ENCODE data around the gene LSM14A. TPM values are rescaled to one million over a fixed set of nuclear protein-coding genes. Genes with fewer than 3 reads are reported as not detected.

Gene LSM14A
- total RNA-seq, 4 donors from 2014 or later, result 94.4 to 172 (median 130) TPM

DNA sequence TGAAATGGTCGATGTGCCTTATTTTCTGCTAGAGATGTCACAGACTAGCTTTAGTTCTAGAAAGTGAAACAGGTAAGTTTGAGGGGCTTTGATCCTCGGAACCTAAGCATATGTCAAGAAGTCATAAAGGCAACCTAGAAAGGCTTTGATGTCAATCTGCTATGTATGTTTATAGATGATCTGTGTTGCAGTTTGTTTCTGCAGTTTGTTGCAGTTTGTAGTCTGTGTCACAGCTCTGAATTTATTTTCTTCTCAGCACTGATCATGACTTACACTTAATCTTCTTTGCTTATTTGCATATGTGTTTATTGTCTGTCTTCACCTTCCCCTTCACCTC lies 5.9 kb downstream of the LSM14A start:
- Histone ChIP-seq H3K9me3 (no peaks in the 10 kb centered on the region), H3K27ac (replicated peaks in 1 of 4) (peak overlapping the region in 1 of 4 donors; percentile 2), H3K36me3 (peaks cover 0 to 5% (median 0%) of the 10 kb centered on the region in 4 donors), H3K4me1 (peaks cover 84 to 98% (median 95%) of the 10 kb centered on the region in 4 donors), H3K4me3 (no peak overlapping the region), H3K27me3 (no peaks in the 10 kb centered on the region)
- DNase-seq (ENCODE audit: extremely low spot score), result no peak
- intact Hi-C loops (cut with DNase I), result no loop called here
- TF ChIP-seq POLR2A (IDR thresholded peaks at IDR 0.05; ENCODE audit: low read depth), result no peak
- no peak for TF ChIP-seq EP300 (IDR thresholded peaks at IDR 0.05)
- no peak for TF ChIP-seq CTCF (IDR thresholded peaks at IDR 0.05)
- no peak for TF ChIP-seq POLR2AphosphoS5 (IDR thresholded peaks at IDR 0.05)
- 65% methylated on average over 2 of the region's 2 CpGs for WGBS

DNA sequence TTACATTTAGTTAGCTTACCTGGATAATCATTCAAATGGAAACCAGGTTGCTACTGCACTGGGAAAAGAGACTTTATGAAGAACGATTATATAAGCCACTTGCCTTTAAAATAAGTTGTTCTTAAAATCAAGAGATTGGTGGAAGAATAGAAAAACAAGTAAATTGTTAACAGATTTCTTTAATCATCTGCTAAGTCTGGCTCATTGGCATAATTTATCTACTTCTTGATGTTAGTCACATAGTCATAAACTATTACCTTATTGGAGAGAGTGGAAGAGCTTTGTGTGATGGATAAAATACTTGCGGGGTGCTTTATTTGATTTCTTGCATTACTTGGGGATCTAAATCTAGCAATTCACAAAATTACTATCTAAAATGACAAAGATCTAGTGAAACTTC lies 6.8 kb downstream of the LSM14A start:
- WGBS, result 41% methylated on average over 2 of the region's 2 CpGs
- intact Hi-C loops (cut with DNase I), result no loop called here
- Histone ChIP-seq H3K4me3 (no peak overlapping the region), H3K36me3 (peaks cover 0 to 5% (median 0%) of the 10 kb centered on the region in 4 donors), H3K27ac (replicated peaks in 1 of 4) (peak overlapping the region in 3 of 4 donors; percentile 19 to 38 (median 33)), H3K27me3 (no peaks in the 10 kb centered on the region), H3K4me1 (peaks cover 82 to 98% (median 95%) of the 10 kb centered on the region in 4 donors), H3K9me3 (no peaks in the 10 kb centered on the region)
- DNase-seq (ENCODE audit: extremely low spot score), result no peak
- no peak for TF ChIP-seq EP300 (IDR thresholded peaks at IDR 0.05)
- no peak for TF ChIP-seq POLR2A (IDR thresholded peaks at IDR 0.05; ENCODE audit: low read depth)
- TF ChIP-seq CTCF (IDR thresholded peaks at IDR 0.05), result no peak
- no peak for TF ChIP-seq POLR2AphosphoS5 (IDR thresholded peaks at IDR 0.05)

DNA sequence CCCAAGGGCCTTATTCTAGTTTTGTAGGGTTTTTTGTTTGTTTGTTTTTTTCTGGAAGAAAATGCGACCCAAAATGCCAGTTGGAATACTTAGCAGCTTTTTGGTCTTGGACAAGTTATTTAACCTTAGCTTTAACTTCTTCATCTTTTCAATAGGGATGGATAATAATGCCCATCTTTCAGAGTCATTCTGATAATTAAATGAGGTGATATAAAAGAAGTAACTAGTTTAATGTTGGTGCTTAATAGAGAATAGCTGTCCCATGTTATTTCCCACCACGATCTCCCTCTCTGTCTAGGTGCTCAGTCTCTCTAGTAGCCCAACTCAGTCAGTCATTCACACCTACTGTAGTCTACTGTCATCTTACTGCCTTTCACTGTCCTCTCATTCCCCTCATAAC lies 8.0 kb downstream of the LSM14A start:
- H3K27ac ChIP-seq (replicated peaks in 1 of 4), result peak overlapping the region in 2 of 4 donors; percentile 19 to 33
- no peaks in the 10 kb centered on the region for H3K9me3 ChIP-seq
- DNase-seq (ENCODE audit: extremely low spot score), result no peak
- intact Hi-C loops (cut with DNase I), result no loop called here
- no peak overlapping the region for H3K4me3 ChIP-seq
- peaks cover 0 to 5% (median 0%) of the 10 kb centered on the region in 4 donors for H3K36me3 ChIP-seq
- H3K4me1 ChIP-seq, result peaks cover 80 to 98% (median 95%) of the 10 kb centered on the region in 4 donors
- TF ChIP-seq EP300 (IDR thresholded peaks at IDR 0.05), result no peak
- TF ChIP-seq POLR2A (IDR thresholded peaks at IDR 0.05; ENCODE audit: low read depth), result no peak
- TF ChIP-seq POLR2AphosphoS5 (IDR thresholded peaks at IDR 0.05), result no peak
- no peak for TF ChIP-seq CTCF (IDR thresholded peaks at IDR 0.05)
- no peaks in the 10 kb centered on the region for H3K27me3 ChIP-seq
- 96% methylated on average over 2 of the region's 2 CpGs for WGBS

- DNase-seq (ENCODE audit: extremely low spot score), result no peak
- no peak overlapping the region for H3K4me3 ChIP-seq
- TF ChIP-seq EP300 (IDR thresholded peaks at IDR 0.05) (no peak), CTCF (IDR thresholded peaks at IDR 0.05) (no peak), POLR2AphosphoS5 (IDR thresholded peaks at IDR 0.05) (no peak), POLR2A (IDR thresholded peaks at IDR 0.05; ENCODE audit: low read depth) (no peak)
- H3K36me3 ChIP-seq, result peaks cover 0 to 5% (median 0%) of the 10 kb centered on the region in 4 donors
- 80% methylated on average over 5 of the region's 5 CpGs for whole genome bisulfite sequencing
- no peaks in the 10 kb centered on the region for H3K9me3 ChIP-seq
- peaks cover 80 to 98% (median 95%) of the 10 kb centered on the region in 4 donors for H3K4me1 ChIP-seq
- peak overlapping the region in 1 of 4 donors; percentile 19 for H3K27ac ChIP-seq (replicated peaks in 1 of 4)
- intact Hi-C loops (cut with DNase I), result no loop called here
- no peaks in the 10 kb centered on the region for H3K27me3 ChIP-seq
Observed at GRCh38 chr19:34180709-34181108, 8.4 kb downstream of the LSM14A start.
